ENCODE measurements around the gene NOL3. TPM values are rescaled to one million over a fixed set of nuclear protein-coding genes. Genes with fewer than 3 reads are reported as not detected.

NOL3 gene
- total and polyA plus RNA-seq, 2 of the 13 experiments (the other 11 are each of a cell fraction or from before 2014, with no cell fraction given), result 5.7 to 20.5 TPM

DNA sequence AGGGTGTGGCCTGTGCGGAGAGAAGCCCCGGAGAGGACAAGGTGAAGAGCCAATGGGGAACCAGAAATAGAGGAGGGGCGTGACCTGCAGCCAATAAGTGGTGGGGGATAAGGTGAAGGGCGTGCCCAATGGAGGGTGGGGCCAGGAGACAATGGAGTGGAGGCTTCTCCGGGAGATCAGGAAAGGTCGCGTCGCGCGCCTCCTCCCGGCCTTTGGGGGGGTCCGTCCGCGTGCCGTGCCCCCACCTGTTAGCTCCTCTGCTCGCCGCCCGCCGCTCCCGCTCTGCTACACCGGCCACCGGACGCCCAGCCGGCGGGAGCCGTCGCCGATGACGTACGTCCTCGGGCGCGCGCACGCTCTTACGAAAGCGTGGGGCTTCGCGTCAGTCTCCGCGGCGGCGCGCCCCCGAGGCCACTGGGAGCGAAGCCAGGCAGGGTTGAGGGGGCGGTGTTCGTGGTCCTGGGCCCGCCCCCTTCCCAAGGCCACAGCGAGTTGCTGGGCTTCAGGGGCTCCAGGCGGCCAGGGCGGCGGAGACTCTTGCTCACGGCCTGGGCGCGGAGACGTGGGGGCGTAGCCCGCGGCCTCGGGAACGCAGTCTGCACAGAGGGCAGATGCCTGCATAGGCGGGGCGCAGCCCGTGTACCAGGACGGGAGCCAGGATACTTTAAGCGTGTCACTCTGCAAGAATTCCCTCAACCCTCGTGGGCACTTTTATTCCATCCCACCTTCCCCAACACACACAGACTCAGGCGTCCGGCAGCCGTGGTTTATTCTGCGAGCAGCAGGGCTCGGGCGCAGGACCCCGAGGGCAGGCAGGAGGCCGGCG, 13.5 kb downstream of the NOL3 start, which contains the start of gene MATCAP1 (continued):
- TF ChIP-seq, protein P1, sequence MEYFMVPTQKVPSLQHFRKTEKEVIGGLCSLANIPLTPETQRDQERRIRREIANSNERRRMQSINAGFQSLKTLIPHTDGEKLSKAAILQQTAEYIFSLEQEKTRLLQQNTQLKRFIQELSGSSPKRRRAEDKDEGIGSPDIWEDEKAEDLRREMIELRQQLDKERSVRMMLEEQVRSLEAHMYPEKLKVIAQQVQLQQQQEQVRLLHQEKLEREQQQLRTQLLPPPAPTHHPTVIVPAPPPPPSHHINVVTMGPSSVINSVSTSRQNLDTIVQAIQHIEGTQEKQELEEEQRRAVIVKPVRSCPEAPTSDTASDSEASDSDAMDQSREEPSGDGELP (IDR thresholded peaks at IDR 0.05; ENCODE audit: borderline replicate concordance, low read depth), result peak; percentile 33; the same call in 1 of the 2 replicates
- TF ChIP-seq ZNF782 (CRISPR knock-in tag; IDR thresholded peaks at IDR 0.05; ENCODE audit: borderline replicate concordance) (peak; percentile 93; the same call in 1 of the 2 replicates), ZKSCAN5 (CRISPR knock-in tag; IDR thresholded peaks at IDR 0.05) (no peak), HNRNPH1 (optimal IDR thresholded peaks at IDR 0.05; ENCODE audit: low read depth, low read length) (no peak), HNRNPL (IDR thresholded peaks at IDR 0.05; ENCODE audit: low read depth, low read length) (no peak), DNMT1 (CRISPR knock-in tag; IDR thresholded peaks at IDR 0.05) (peak; percentile 87), ZNF274 (CRISPR knock-in tag; IDR thresholded peaks at IDR 0.05) (peak; percentile 67), SMAD3 (CRISPR knock-in tag; IDR thresholded peaks at IDR 0.05) (peak; percentile 60), ZNF609 (CRISPR knock-in tag; IDR thresholded peaks at IDR 0.05; ENCODE audit: borderline replicate concordance) (peak; percentile 70), ZNF3 (CRISPR knock-in tag; IDR thresholded peaks at IDR 0.05) (no peak), ZNF382 (CRISPR knock-in tag; IDR thresholded peaks at IDR 0.05; ENCODE audit: borderline replicate concordance) (no peak), ISL2 (CRISPR knock-in tag; IDR thresholded peaks at IDR 0.05) (peak; percentile 61), ZNF546 (CRISPR knock-in tag; conservative IDR thresholded peaks at IDR 0.05) (0 out of 2 replicates have a peak, but pooled peaks have one; percentile 26), ZMYM2 (CRISPR knock-in tag; IDR thresholded peaks at IDR 0.05) (no peak), TBP (CRISPR knock-in tag; IDR thresholded peaks at IDR 0.05) (0 out of 2 replicates have a peak, but pooled peaks have one; percentile 66), HIVEP1 (CRISPR knock-in tag; IDR thresholded peaks at IDR 0.05) (no peak; the same call in 1 of the 2 replicates)
- TF ChIP-seq, protein P2, sequence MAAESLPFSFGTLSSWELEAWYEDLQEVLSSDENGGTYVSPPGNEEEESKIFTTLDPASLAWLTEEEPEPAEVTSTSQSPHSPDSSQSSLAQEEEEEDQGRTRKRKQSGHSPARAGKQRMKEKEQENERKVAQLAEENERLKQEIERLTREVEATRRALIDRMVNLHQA (CRISPR knock-in tag; IDR thresholded peaks at IDR 0.05), result no peak
- TF ChIP-seq, protein P3, sequence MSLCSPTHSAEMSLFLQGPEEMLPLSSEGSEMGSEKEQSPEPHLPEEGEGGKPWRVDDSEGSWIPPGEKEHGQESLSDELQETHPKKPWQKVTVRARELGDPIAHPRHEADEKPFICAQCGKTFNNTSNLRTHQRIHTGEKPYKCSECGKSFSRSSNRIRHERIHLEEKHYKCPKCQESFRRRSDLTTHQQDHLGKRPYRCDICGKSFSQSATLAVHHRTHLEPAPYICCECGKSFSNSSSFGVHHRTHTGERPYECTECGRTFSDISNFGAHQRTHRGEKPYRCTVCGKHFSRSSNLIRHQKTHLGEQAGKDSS (CRISPR knock-in tag; IDR thresholded peaks at IDR 0.05; ENCODE audit: borderline replicate concordance, low read depth), result peak; percentile 41
- TF ChIP-seq, protein P4, sequence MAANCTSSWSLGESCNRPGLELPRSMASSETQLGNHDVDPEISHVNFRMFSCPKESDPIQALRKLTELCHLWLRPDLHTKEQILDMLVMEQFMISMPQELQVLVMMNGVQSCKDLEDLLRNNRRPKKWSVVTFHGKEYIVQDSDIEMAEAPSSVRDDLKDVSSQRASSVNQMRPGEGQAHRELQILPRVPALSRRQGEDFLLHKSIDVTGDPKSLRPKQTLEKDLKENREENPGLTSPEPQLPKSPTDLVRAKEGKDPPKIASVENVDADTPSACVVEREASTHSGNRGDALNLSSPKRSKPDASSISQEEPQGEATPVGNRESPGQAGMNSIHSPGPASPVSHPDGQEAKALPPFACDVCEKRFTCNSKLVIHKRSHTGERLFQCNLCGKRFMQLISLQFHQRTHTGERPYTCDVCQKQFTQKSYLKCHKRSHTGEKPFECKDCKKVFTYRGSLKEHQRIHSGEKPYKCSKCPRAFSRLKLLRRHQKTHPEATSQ (CRISPR knock-in tag; IDR thresholded peaks at IDR 0.05; ENCODE audit: borderline replicate concordance), result 0 out of 2 replicates have a peak, but pooled peaks have one; percentile 13
- TF ChIP-seq, protein P5, sequence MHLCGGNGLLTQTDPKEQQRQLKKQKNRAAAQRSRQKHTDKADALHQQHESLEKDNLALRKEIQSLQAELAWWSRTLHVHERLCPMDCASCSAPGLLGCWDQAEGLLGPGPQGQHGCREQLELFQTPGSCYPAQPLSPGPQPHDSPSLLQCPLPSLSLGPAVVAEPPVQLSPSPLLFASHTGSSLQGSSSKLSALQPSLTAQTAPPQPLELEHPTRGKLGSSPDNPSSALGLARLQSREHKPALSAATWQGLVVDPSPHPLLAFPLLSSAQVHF (CRISPR knock-in tag; IDR thresholded peaks at IDR 0.05), result no peak
